PC-9 (cell line): ENCODE measurements around the gene HOXA4.

Experiments used
- CTCF ChIP-seq: fragments of 200-600 bp; sonication (generic); conservative IDR thresholded peaks from 2 replicates; pipeline ENCODE4 v1.6.1; 2017; ENCODE audit warnings: mixed run types, antibody characterized with exemption, mild to moderate bottlenecking, moderate library complexity
- EZH2 ChIP-seq: fragments of 200-600 bp; sonication (generic); IDR thresholded peaks from 2 replicates; pipeline ENCODE4 v1.8.0; 2017; ENCODE audit warnings: antibody characterized with exemption, low read depth

GRCh38 chr7:27162561-27163287, 32.2 kb upstream of the HOXA4 start:
- TF ChIP-seq CTCF (no peak), EZH2 (no peak)
